SK-N-SH (cell line): ENCODE data around the gene GNAL. TPM values are rescaled to one million over a fixed set of nuclear protein-coding genes. Genes with fewer than 3 reads are reported as not detected.
"Not testable (repeated sequence)": the region's sequence is repeated elsewhere in the genome, so short reads cannot be mapped to it uniquely, and the experiment has no call there.

Experiments used
- CTCF ChIA-PET: fragments of 300-600, 350-600 bp; formaldehyde crosslinking; extraction: SDS; loops from one replicate; lab custom pipeline; 2021; lab: Yijun Ruan, JAX
- POLR2A ChIA-PET: fragments of 350-600 bp; sonication (Branson Sonifier 250); formaldehyde crosslinking; extraction: SDS; loops from one replicate; lab custom pipeline; 2020; ENCODE audit warnings: antibody characterized with exemption, inconsistent platforms; lab: Yijun Ruan, JAX
- DNase-seq: peaks from one replicate; pipeline ENCODE4 v3.0.0; 2012
- H2AFZ ChIP-seq: fragments of 200-600 bp; sonication (generic); 2 replicates; pipeline ENCODE4 v1.8.1; 2016; ENCODE audit warnings: antibody characterized with exemption, mild to moderate bottlenecking, low read depth
- H3F3A ChIP-seq: fragments of 200-600 bp; sonication (generic); replicated peaks from 2 replicates; pipeline ENCODE3; 2016; ENCODE audit warnings: antibody characterized with exemption, mild to moderate bottlenecking; ENCODE audit not compliant: insufficient read depth
- H3K27ac ChIP-seq, 2 experiments: fragments of 200-500 bp in 1 of 2; fragments of 200-600 bp in 1 of 2; sonication (Bioruptor generic) in 1 of 2; sonication (generic), shearing (Covaris generic) in 1 of 2; 2 replicates each; pipeline versions ENCODE4 v1.5.1 to v1.6.1; 2014 to 2016; ENCODE audit warnings: low read depth in 2 of 2, inconsistent platforms in 1 of 2, low read length in 1 of 2, mild to moderate bottlenecking in 1 of 2, mixed read lengths in 1 of 2
- H3K27me3 ChIP-seq: fragments of 200-600 bp; sonication (generic), shearing (Covaris generic); 2 replicates; pipeline ENCODE4 v1.6.1; 2016; ENCODE audit warnings: mixed run types; ENCODE audit not compliant: insufficient read depth
- H3K36me3 ChIP-seq, 2 experiments: fragments of 200-500 bp in 1 of 2; fragments of 200-600 bp in 1 of 2; sonication (Bioruptor generic) in 1 of 2; sonication (generic) in 1 of 2; replicated peaks in 1 of 2; 2 replicates each; pipeline versions ENCODE3 to v1.5.1; 2014 to 2016; ENCODE audit warnings: low read length in 1 of 2, mild to moderate bottlenecking in 1 of 2; ENCODE audit not compliant: insufficient read depth in 2 of 2, control insufficient read depth in 1 of 2
- H3K4me1 ChIP-seq, 2 experiments: fragments of 200-500 bp in 1 of 2; fragments of 200-600 bp in 1 of 2; sonication (Bioruptor generic) in 1 of 2; sonication (generic), shearing (Covaris generic) in 1 of 2; 2 replicates each; pipeline versions ENCODE4 v1.5.1 to v1.6.1; 2014 to 2016; ENCODE audit warnings: low read depth in 1 of 2, low read length in 1 of 2, mixed run types in 1 of 2; ENCODE audit not compliant: insufficient read depth in 2 of 2, control insufficient read depth in 1 of 2
- H3K4me2 ChIP-seq: fragments of 200-600 bp; sonication (generic), shearing (Covaris generic); 2 replicates; pipeline ENCODE4 v1.6.1; 2017; ENCODE audit warnings: mixed run types
- H3K4me3 ChIP-seq, 2 experiments: fragments of 200-500 bp in 1 of 2; fragments of 200-600 bp in 1 of 2; sonication (Bioruptor generic) in 1 of 2; sonication (generic), shearing (Covaris generic) in 1 of 2; 2 replicates each; pipeline versions ENCODE4 v1.5.1 to v1.8.1; 2014 to 2016; ENCODE audit warnings: low read depth in 2 of 2, inconsistent platforms in 1 of 2, low read length in 1 of 2, mild to moderate bottlenecking in 1 of 2, mixed read lengths in 1 of 2, moderate library complexity in 1 of 2
- H3K79me2 ChIP-seq: fragments of 200-600 bp; sonication (generic); 2 replicates; pipeline ENCODE4 v1.8.1; 2017; ENCODE audit warnings: mild to moderate bottlenecking; ENCODE audit not compliant: insufficient read depth
- H3K9ac ChIP-seq: fragments of 200-600 bp; sonication (generic); 2 replicates; pipeline ENCODE4 v1.6.1; 2017; ENCODE audit warnings: mixed run types
- H3K9me2 ChIP-seq: fragments of 200-600 bp; sonication (generic); 2 replicates; pipeline ENCODE4 v1.6.1; 2017; ENCODE audit warnings: mixed run types
- H3K9me3 ChIP-seq: fragments of 200-600 bp; sonication (generic); 2 replicates; pipeline ENCODE4 v1.6.1; 2017; ENCODE audit warnings: mixed run types, mild to moderate bottlenecking, moderate library complexity
- H4K20me1 ChIP-seq: fragments of 200-600 bp; sonication (generic); 2 replicates; pipeline ENCODE4 v1.6.1; 2017; ENCODE audit warnings: mild to moderate bottlenecking, mixed run types; ENCODE audit not compliant: insufficient read depth
- EZH2phosphoT487 ChIP-seq: fragments of 200-600 bp; sonication (generic); IDR thresholded peaks from 2 replicates; pipeline ENCODE4 v1.6.1; 2017; ENCODE audit warnings: low read depth, mixed run types, mild to moderate bottlenecking, antibody characterized with exemption, moderate library complexity, borderline replicate concordance
- PBX3 ChIP-seq: IDR thresholded peaks from 2 replicates; pipeline ENCODE4; 2012
- RFX5 ChIP-seq: IDR thresholded peaks from 2 replicates; pipeline ENCODE4 v1.6.1; 2012; ENCODE audit warnings: mild to moderate bottlenecking, improper control_type of control experiment, low read length
- USF1 ChIP-seq: IDR thresholded peaks from 2 replicates; pipeline ENCODE4 v1.4.0; 2012; ENCODE audit warnings: low read depth, borderline replicate concordance
- YY1 ChIP-seq: IDR thresholded peaks from 2 replicates; pipeline ENCODE4 v1.4.0; 2012; ENCODE audit warnings: low read depth, mild to moderate bottlenecking
- WGBS: methylation state at CpG from one replicate; pipeline ENCODE4 v1.1.6; 2017; ENCODE audit warnings: low lambda C conversion rate; 5-methylcytosine and 5-hydroxymethylcytosine counted together
- polyA plus RNA-seq, 3 experiments: library from polyadenylated mRNA; depleted of rRNA; stranded (reverse); fragments of >200 nt; gene quantifications; 2 replicates each; pipeline ENCODE4 v1.2.3, GENCODE V29; 2012

Gene GNAL
- polyA plus RNA-seq, 1 of the 3 experiments (the other 2 are of a cell fraction): 0.13 TPM

GRCh38 chr18:11891737-11892136 is 202.7 kb downstream of the GNAL start:
- TF ChIP-seq EZH2phosphoT487 (no peak), YY1 (no peak), USF1 (no peak), RFX5 (no peak)
- Histone ChIP-seq H3K79me2 (no peaks in the 10 kb centered on the region), H3K9me3 (no peaks in the 10 kb centered on the region), H2AFZ (no peak overlapping the region), H3K27ac (no peak overlapping the region), H3K4me2 (no peak overlapping the region), H3K4me3 (no peak overlapping the region), H3K9ac (no peak overlapping the region), H3F3A (no peaks in the 10 kb centered on the region), H3K9me2 (no peaks in the 10 kb centered on the region), H4K20me1 (no peaks in the 10 kb centered on the region), H3K4me1 (no peaks in the 10 kb centered on the region), H3K27me3 (no peaks in the 10 kb centered on the region), H3K36me3 (peaks cover 11 to 12% of the 10 kb centered on the region in 2 experiments)
- POLR2A ChIA-PET: no interaction called here
- WGBS: 96% methylated on average over 9 of the region's 9 CpGs
- CTCF ChIA-PET: interaction anchor here (1.3 kb wide), 1 partner anchor 47 kb away, joined by 3 read pairs; no protein-coding TSS in a partner anchor
- DNase-seq: no peak

GRCh38 chr18:11892438-11892837 is 203.4 kb downstream of the GNAL start:
- H3F3A ChIP-seq, H3K9me2 ChIP-seq, CTCF ChIA-PET, H3K4me2 ChIP-seq, H3K4me1 ChIP-seq, H3K9me3 ChIP-seq, H4K20me1 ChIP-seq, H3K27me3 ChIP-seq, H3K9ac ChIP-seq, POLR2A ChIA-PET, H3K27ac ChIP-seq, H2AFZ ChIP-seq, H3K4me3 ChIP-seq, H3K79me2 ChIP-seq, DNase-seq: not testable (repeated sequence)
- H3K36me3 ChIP-seq: peaks cover 7 to 12% of the 10 kb centered on the region in 2 experiments
- WGBS: 94% methylated on average over 7 of the region's 7 CpGs

- no peak for TF ChIP-seq PBX3
- no peak overlapping the region for H3K4me2 ChIP-seq
- no peak overlapping the region for H3K27ac ChIP-seq
- no peaks in the 10 kb centered on the region for H3K79me2 ChIP-seq
- WGBS: 53% methylated on average over 1 of the region's 1 CpG
- no peaks in the 10 kb centered on the region for H3K9me3 ChIP-seq
- H3K36me3 ChIP-seq: peaks cover 2 to 8% of the 10 kb centered on the region in 2 experiments
- H3K27me3 ChIP-seq: no peaks in the 10 kb centered on the region
- H3K9me2 ChIP-seq: no peaks in the 10 kb centered on the region
- no peak overlapping the region for H3K9ac ChIP-seq
- no peak overlapping the region for H2AFZ ChIP-seq
- H4K20me1 ChIP-seq: no peaks in the 10 kb centered on the region
- POLR2A ChIA-PET: no interaction called here
- CTCF ChIA-PET: no interaction called here
- H3K4me3 ChIP-seq: no peak overlapping the region
- no peak for DNase-seq
- no peaks in the 10 kb centered on the region for H3F3A ChIP-seq
- H3K4me1 ChIP-seq: peaks cover 0 to 2% of the 10 kb centered on the region in 2 experiments; a peak in 1 of 4 replicates
These were observed 208.7 kb downstream of the GNAL start for GRCh38 chr18:11897781-11898180.
